Measurements from ENCODE around the gene GHRL.

DNA sequence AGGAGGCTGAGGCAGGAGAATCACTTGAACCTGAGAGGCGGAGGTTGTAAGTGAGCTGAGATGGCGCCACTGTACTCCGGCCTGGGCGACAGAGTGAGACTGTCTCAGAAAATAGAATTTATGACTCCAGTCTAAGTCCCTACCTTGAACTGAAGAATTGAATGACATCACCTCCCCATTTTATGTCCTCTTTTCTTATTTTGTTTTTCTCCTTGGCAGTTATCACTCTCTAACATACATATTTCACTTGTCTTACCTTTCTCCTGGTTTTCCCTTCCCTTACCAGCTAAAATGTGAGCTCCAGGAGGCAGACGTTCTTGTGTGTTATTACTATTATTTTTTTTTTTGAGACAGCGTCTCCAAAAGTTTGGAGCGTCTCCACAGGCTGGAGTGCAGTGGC, 36.9 kb downstream of the GHRL start:
- TF ChIP-seq POLR2A (IDR thresholded peaks at IDR 0.05; ENCODE audit: extremely low read depth, insufficient read length) (no peak), MYC (IDR thresholded peaks at IDR 0.05; ENCODE audit: low read depth, low read length) (no peak)
- TF ChIP-seq, protein P1, sequence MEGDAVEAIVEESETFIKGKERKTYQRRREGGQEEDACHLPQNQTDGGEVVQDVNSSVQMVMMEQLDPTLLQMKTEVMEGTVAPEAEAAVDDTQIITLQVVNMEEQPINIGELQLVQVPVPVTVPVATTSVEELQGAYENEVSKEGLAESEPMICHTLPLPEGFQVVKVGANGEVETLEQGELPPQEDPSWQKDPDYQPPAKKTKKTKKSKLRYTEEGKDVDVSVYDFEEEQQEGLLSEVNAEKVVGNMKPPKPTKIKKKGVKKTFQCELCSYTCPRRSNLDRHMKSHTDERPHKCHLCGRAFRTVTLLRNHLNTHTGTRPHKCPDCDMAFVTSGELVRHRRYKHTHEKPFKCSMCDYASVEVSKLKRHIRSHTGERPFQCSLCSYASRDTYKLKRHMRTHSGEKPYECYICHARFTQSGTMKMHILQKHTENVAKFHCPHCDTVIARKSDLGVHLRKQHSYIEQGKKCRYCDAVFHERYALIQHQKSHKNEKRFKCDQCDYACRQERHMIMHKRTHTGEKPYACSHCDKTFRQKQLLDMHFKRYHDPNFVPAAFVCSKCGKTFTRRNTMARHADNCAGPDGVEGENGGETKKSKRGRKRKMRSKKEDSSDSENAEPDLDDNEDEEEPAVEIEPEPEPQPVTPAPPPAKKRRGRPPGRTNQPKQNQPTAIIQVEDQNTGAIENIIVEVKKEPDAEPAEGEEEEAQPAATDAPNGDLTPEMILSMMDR (IDR thresholded peaks at IDR 0.05; ENCODE audit: low read depth, low read length): no peak

Measured in NB4 (cell line).